ENCODE results near the gene FAM227B.
"Not testable (repeated sequence)": the region's sequence is repeated elsewhere in the genome, so short reads cannot be mapped to it uniquely, and the experiment has no call there.

Gene FAM227B

GRCh38 chr15:49620658-49621368 lies at the start of gene FAM227B, which contains the start of gene DTWD1:
TSS of gene FAM227B (minus strand) at chr15:49620818. CDS start at chr15:49615171, 5,647 bp downstream.
TSS of gene DTWD1 (plus strand) at chr15:49621048. CDS start at chr15:49625168, 4,120 bp downstream.
- peak; percentile 97 for DNase-seq (ENCODE audit: low spot score)

- DNase-seq (ENCODE audit: low spot score), result no peak
Observed at GRCh38 chr15:49669288-49669687, 48.7 kb upstream of the FAM227B start.

GRCh38 chr15:49666486-49666885 lies 45.9 kb upstream of the FAM227B start:
- not testable (repeated sequence) for DNase-seq (ENCODE audit: low spot score)

GRCh38 chr15:49664716-49665115 lies 44.1 kb upstream of the FAM227B start:
- DNase-seq (ENCODE audit: low spot score), result no peak

GRCh38 chr15:49656734-49657133 lies 36.1 kb upstream of the FAM227B start:
- no peak for DNase-seq (ENCODE audit: low spot score)

- no peak for DNase-seq (ENCODE audit: low spot score)
Observed at GRCh38 chr15:49652922-49653321, 32.3 kb upstream of the FAM227B start.

- no peak for DNase-seq (ENCODE audit: low spot score)
Observed at GRCh38 chr15:49650676-49651075, 30.1 kb upstream of the FAM227B start.

GRCh38 chr15:49649987-49650386 lies 29.4 kb upstream of the FAM227B start:
- DNase-seq (ENCODE audit: low spot score), result no peak

- DNase-seq (ENCODE audit: low spot score), result no peak
Observed at GRCh38 chr15:49646891-49647290, 26.3 kb upstream of the FAM227B start.

GRCh38 chr15:49645941-49646340 lies 25.3 kb upstream of the FAM227B start:
- no peak for DNase-seq (ENCODE audit: low spot score)

GRCh38 chr15:49645277-49645676 lies 24.7 kb upstream of the FAM227B start:
- DNase-seq (ENCODE audit: low spot score), result no peak

GRCh38 chr15:49644364-49644794 lies 23.8 kb upstream of the FAM227B start:
- no peak for DNase-seq (ENCODE audit: low spot score)

- no peak for DNase-seq (ENCODE audit: low spot score)
Observed at GRCh38 chr15:49637857-49638256, 17.2 kb upstream of the FAM227B start.

- DNase-seq (ENCODE audit: low spot score), result no peak
Observed at GRCh38 chr15:49628379-49628778, 7.8 kb upstream of the FAM227B start.

GRCh38 chr15:49627407-49627877 lies 6.8 kb upstream of the FAM227B start:
- no peak for DNase-seq (ENCODE audit: low spot score)

GRCh38 chr15:49625460-49626036 lies 4.9 kb upstream of the FAM227B start:
- DNase-seq (ENCODE audit: low spot score), result no peak

- no peak for DNase-seq (ENCODE audit: low spot score)
Observed at GRCh38 chr15:49624056-49624455, 3.4 kb upstream of the FAM227B start.

GRCh38 chr15:49622561-49622960 lies 1.9 kb upstream of the FAM227B start:
- no peak for DNase-seq (ENCODE audit: low spot score)

- no peak for DNase-seq (ENCODE audit: low spot score)
Observed at GRCh38 chr15:49621887-49622286, 1.3 kb upstream of the FAM227B start.

GRCh38 chr15:49621401-49621811 lies 788 bp upstream of the FAM227B start:
- DNase-seq (ENCODE audit: low spot score), result no peak

- DNase-seq (ENCODE audit: low spot score), result no peak
Observed at GRCh38 chr15:49620199-49620598, 419 bp downstream of the FAM227B start.

- no peak for DNase-seq (ENCODE audit: low spot score)
Observed at GRCh38 chr15:49619226-49619625, 1.4 kb downstream of the FAM227B start.

- not testable (repeated sequence) for DNase-seq (ENCODE audit: low spot score)
Observed at GRCh38 chr15:49612240-49612639, 8.4 kb downstream of the FAM227B start.
